Heart right ventricle (tissue), 16 donors: ENCODE measurements around the gene CHAD. TPM values are rescaled to one million over a fixed set of nuclear protein-coding genes. Genes with fewer than 3 reads are reported as not detected.

Experiments
- ATAC-seq, 8 donors: fragments of 200-7000 bp; cut with Tn5 transposase; one replicate each; pipeline ENCODE4 v1.9.1; 2020; ENCODE audit warnings: mild to moderate bottlenecking in 8 of 8, moderate library complexity in 8 of 8, moderate number of reproducible peaks in 1 of 8
- DNase-seq, 2 donors: peaks; one replicate each; pipeline ENCODE4 v3.0.0-alpha.2; 2020
- H3K27ac ChIP-seq, 10 donors: fragments of 200-600 bp; sonication (generic) in 2 of 10; one replicate each; pipeline versions ENCODE4 v1.5.0 to v1.8.0; 2020 to 2022; ENCODE audit warnings: mild to moderate bottlenecking in 3 of 10
- H3K27me3 ChIP-seq, 7 donors: fragments of 200-600 bp; one replicate each; pipeline ENCODE4 v1.8.0; 2021 to 2022; ENCODE audit warnings: mild to moderate bottlenecking in 2 of 7
- H3K36me3 ChIP-seq, 9 donors: fragments of 200-600 bp; sonication (generic) in 1 of 9; one replicate each; pipeline versions ENCODE4 v1.5.0 to v1.8.0; 2020 to 2022; ENCODE audit warnings: mild to moderate bottlenecking in 2 of 9
- H3K4me1 ChIP-seq, 9 donors: fragments of 200-600 bp; sonication (generic) in 1 of 9; one replicate each; pipeline versions ENCODE4 v1.5.0 to v1.8.0; 2020 to 2022; ENCODE audit warnings: mild to moderate bottlenecking in 4 of 9
- H3K4me3 ChIP-seq, 10 donors: fragments of 200-600 bp; sonication (generic) in 2 of 10; one replicate each; pipeline versions ENCODE4 v1.5.0 to v1.8.0; 2020 to 2022; ENCODE audit warnings: mild to moderate bottlenecking in 7 of 10, moderate library complexity in 2 of 10
- H3K9me3 ChIP-seq, 11 donors: fragments of 200-600 bp in 10 of 11; sonication (generic) in 2 of 11; one replicate each; pipeline versions ENCODE4 v1.5.0 to v1.8.0; 2013 to 2022; ENCODE audit warnings: mild to moderate bottlenecking in 2 of 11, control low read depth in 1 of 11, moderate library complexity in 1 of 11
- CTCF ChIP-seq, 9 donors: fragments of 200-600 bp; sonication (generic) in 2 of 9; IDR thresholded peaks; one replicate each; pipeline versions ENCODE4 v1.5.0 to v1.8.0; 2021 to 2022; ENCODE audit warnings: antibody characterized with exemption in 9 of 9, mild to moderate bottlenecking in 5 of 9, moderate library complexity in 1 of 9
- WGBS, 2 donors: extraction: QIAGEN DNeasy Blood & Tissue Kit; methylation state at CpG; one replicate each; pipeline ENCODE4 v1.1.7; 2013; ENCODE audit warnings: inconsistent platforms in 1 of 2; 5-methylcytosine and 5-hydroxymethylcytosine counted together
- intact Hi-C, 10 donors: fragments of 100-400 bp; cut with DNase I; formaldehyde crosslinking; loops; one replicate each; pipeline versions ENCODE4 v1.11.1 to v1.14.2; 2022
- polyA plus RNA-seq, 2 donors: library from polyadenylated mRNA; stranded (reverse); fragments of 200-250 nt; gene quantifications; one replicate each; pipeline ENCODE4 v1.2.3, GENCODE V29; 2013
- total RNA-seq, 10 donors: library from RNA; stranded (reverse); fragmentation: NEBNext Ultra II Directional in 3 of 10; extraction: Animal tissue kit (Norgen Biotek cat#: 25700) in 3 of 10; gene quantifications; one replicate each; pipeline versions ENCODE4 v1.2.1 to v1.2.4, GENCODE V29; 2021 to 2023
- donor health status: Arrhythmogenic right ventricular cardiomyopathy.
- donor health status: ischemic (EF 13 %, LVEDD 7.1; RV severe dilation, severe dysfunction).
- donor health status: healthy with polysubstance abuse.
- donor health status: DM: no; HTN: yes; CAD: no.
- donor health status: DM: no; HTN: no; CAD: no.
- donor health status: ischemic (EF 25% LVEDD 6.9; RV normal size, moderate dysfunction).
- donor health status: ischemic (EF 25% LVEDD 5.7; RV mildly dilated, moderate dysfunction).
- donor health status: healthy.
- donor health status: DM: yes; HTN: yes; CAD: no.
- donor health status: Ischemic cardiomyopathy.
- donor health status: ischemic (EF 35%, LVEDD 5.7; RV mildly dilated, moderate dysfunction).
- donor health status: nonischemic (EF 11% LVEDD 7.7; RV severe dilation, severe dysfunction).
- donor health status: DM: yes; HTN: yes; CAD: no.
- donor health status: PGD.
- donor health status: ischemic (EF 29% LVEDD 5.4; RV normal size, mild dysfunction).
- donor health status: nonischemic (EF 23%, LVEDD 6.1; RV moderate dilation, normal function).

CHAD gene
- total and polyA plus RNA-seq, 12 donors, result 0.13 to 0.74 (median 0.32) TPM; not detected in 8

- no peaks in the 10 kb centered on the region for H3K27me3 ChIP-seq
- H3K36me3 ChIP-seq, result peaks cover 0 to 3% (median 0%) of the 10 kb centered on the region in 9 donors
- no peaks in the 10 kb centered on the region for H3K9me3 ChIP-seq
- H3K4me3 ChIP-seq, result no peak overlapping the region
- peaks cover 0 to 28% (median 11%) of the 10 kb centered on the region in 9 donors for H3K4me1 ChIP-seq
- intact Hi-C loops, result no loop called here
- no peak overlapping the region for H3K27ac ChIP-seq
- WGBS, 2 donors, result 39 to 53% methylated on average over 1 of the region's 1 CpG
- no peak for TF ChIP-seq CTCF (IDR thresholded peaks at IDR 0.05)
- ATAC-seq, result no peak
- no peak for DNase-seq
These were observed 22.9 kb downstream of the CHAD start for GRCh38 chr17:50445730-50446325.

DNA sequence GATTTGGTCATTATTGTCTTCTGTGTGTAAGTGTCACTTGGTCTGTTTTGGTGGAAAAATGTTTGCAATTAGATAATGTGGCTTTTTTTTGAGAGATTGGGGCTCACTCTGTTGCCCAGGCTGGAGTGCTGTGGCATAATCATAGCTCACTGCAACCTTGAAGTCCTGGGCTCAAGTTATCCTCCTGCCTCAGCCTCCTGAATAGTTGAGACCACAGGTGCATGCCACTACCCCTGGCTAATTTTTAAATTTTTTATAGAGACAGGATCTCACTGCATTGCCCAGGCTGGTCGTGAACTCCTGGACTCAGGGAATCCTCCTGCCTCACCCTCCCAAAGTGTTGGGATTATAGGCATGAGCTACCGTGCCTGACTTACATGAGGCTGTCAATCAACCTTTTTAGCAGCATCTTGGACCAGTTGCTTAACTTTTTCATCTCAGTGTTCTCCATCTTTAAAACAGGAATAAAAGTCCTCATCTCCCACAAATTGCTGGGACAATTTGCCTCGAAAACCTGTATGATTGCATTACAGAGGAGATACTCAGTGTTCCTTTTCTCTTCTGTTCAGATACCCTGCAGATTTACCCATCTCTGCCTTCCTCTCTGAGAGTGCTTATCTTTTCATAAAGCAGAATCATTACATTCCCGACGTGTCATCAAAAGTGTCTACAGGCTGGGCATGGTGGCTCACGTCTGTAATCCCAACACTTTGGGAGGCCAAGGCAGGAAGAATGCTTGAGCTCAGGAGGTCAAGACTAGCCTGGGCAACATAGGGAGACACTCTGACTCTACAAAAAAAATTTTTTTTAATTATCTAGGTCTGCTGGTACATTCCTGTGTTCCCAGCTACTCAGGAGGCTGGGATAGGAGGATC is 23.6 kb downstream of the CHAD start:
- no peak overlapping the region for H3K27ac ChIP-seq
- ATAC-seq (no peak), DNase-seq (no peak)
- 84 to 90% methylated on average over 6 of the region's 6 CpGs for WGBS, 2 donors
- peaks cover 0 to 28% (median 11%) of the 10 kb centered on the region in 9 donors for H3K4me1 ChIP-seq
- no peak overlapping the region for H3K4me3 ChIP-seq
- H3K36me3 ChIP-seq, result no peaks in the 10 kb centered on the region
- no peaks in the 10 kb centered on the region for H3K9me3 ChIP-seq
- intact Hi-C loops, result no loop called here
- no peak for TF ChIP-seq CTCF (IDR thresholded peaks at IDR 0.05)
- H3K27me3 ChIP-seq, result no peaks in the 10 kb centered on the region

DNA sequence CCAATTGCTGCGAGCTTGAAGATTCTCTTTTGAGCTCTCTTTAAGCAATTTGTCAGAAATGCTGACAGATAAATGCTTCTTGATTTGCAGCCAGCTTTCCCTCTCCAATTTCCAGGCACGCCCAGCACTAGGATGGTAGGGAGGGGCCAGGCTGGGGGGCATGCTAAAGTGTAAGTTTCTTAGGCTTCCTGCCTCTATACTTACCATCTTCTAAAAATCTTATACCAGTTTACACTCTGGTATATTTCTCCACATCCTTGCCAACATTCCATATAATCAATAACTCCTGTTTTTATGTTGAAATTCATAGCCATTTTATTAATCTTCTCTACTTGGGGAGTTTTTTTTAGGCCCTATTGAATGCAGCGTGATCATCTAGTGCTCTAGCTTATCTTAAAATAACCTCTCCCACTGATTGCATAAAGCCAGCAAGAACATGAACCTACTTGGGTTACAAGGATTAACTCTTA is 25.1 kb downstream of the CHAD start:
- DNase-seq (no peak), ATAC-seq (peak in 3 of 8 donors; percentile 45 to 63 (median 52))
- H3K27ac ChIP-seq, result no peak overlapping the region
- no peaks in the 10 kb centered on the region for H3K27me3 ChIP-seq
- H3K4me1 ChIP-seq, result peaks cover 0 to 28% (median 10%) of the 10 kb centered on the region in 9 donors
- no peaks in the 10 kb centered on the region for H3K9me3 ChIP-seq
- no peak overlapping the region for H3K4me3 ChIP-seq
- WGBS, 2 donors, result 21% methylated on average over 3 of the region's 3 CpGs
- intact Hi-C loops, result no loop called here
- TF ChIP-seq CTCF (IDR thresholded peaks at IDR 0.05), result no peak
- peaks cover 0 to 4% (median 0%) of the 10 kb centered on the region in 9 donors for H3K36me3 ChIP-seq
